Measurements from ENCODE around the gene BIN1. TPM values are rescaled to one million over a fixed set of nuclear protein-coding genes. Genes with fewer than 3 reads are reported as not detected.

Gene BIN1
- total RNA-seq, 1 experiment from 2014 or later = 198 TPM

GRCh38 chr2:127115471-127116199 lies 8.7 kb upstream of the BIN1 start:
- Histone ChIP-seq H3K4me3 (ENCODE audit: low read depth, low read length) (peak overlapping the region; percentile 29), H3K4me1 (peaks cover 54% of the 10 kb centered on the region), H3K27me3 (replicated peaks; ENCODE audit: control insufficient read depth, insufficient read depth, low read length) (no peaks in the 10 kb centered on the region), H3K36me3 (ENCODE audit: control insufficient read depth, insufficient read depth, low read length) (no peaks in the 10 kb centered on the region; the same call in none of the 2 replicates), H3K9me3 (no peaks in the 10 kb centered on the region)
- Mint-ChIP-seq H3K36me3 (ENCODE audit: insufficient read depth, unreplicated experiment) (peaks cover 4% of the 10 kb centered on the region), H3K9me3 (ENCODE audit: unreplicated experiment) (no peaks in the 10 kb centered on the region), H3K4me3 (ENCODE audit: unreplicated experiment) (peak overlapping the region; percentile 65), H3K27ac (ENCODE audit: unreplicated experiment) (peak overlapping the region; percentile 60), H3K4me1 (ENCODE audit: low read depth, unreplicated experiment) (peaks cover 33% of the 10 kb centered on the region), H3K27me3 (ENCODE audit: insufficient read depth, unreplicated experiment) (no peaks in the 10 kb centered on the region)
- TF ChIP-seq CTCF (IDR thresholded peaks at IDR 0.05; ENCODE audit: insufficient read depth in 1 of 2, low read depth in 1 of 2, low read length in 1 of 2, severe bottlenecking in 1 of 2, unreplicated experiment in 1 of 2) = no peak
- ChIA-PET POLR2A (interaction anchor here (0.6 to 1.7 kb wide), 7 partner anchors 9 to 178 kb away, joined by 3 to 24 read pairs (median 4); partner anchors contain the start of genes BIN1 and ERCC3), CTCF (interaction anchor here (0.8 to 1.6 kb wide), 10 partner anchors 9 to 119 kb away, joined by 3 to 12 read pairs (median 3); partner anchors contain the start of gene BIN1)
- intact Hi-C loops (cut with micrococcal nuclease; ENCODE audit: unreplicated experiment) = loop anchor here (1.0 to 5.0 kb wide), 3 partner anchors 15 to 412 kb away; partner anchors contain the start of gene IWS1
- BruUV-seq (replicated peaks) = no TSS peak
- DNase-seq = peak; percentile 89 to 95

- Histone ChIP-seq H3K27me3 (replicated peaks; ENCODE audit: control insufficient read depth, insufficient read depth, low read length) (no peaks in the 10 kb centered on the region), H3K4me1 (peaks cover 39% of the 10 kb centered on the region), H3K36me3 (ENCODE audit: control insufficient read depth, insufficient read depth, low read length) (no peaks in the 10 kb centered on the region), H3K4me3 (ENCODE audit: low read depth, low read length) (no peak overlapping the region), H3K9me3 (no peaks in the 10 kb centered on the region)
- no peaks in the 10 kb centered on the region for H3K27me3 Mint-ChIP-seq (ENCODE audit: insufficient read depth, unreplicated experiment)
- ChIA-PET POLR2A (no interaction called here), CTCF (no interaction called here)
- intact Hi-C loops (cut with micrococcal nuclease; ENCODE audit: unreplicated experiment) = no loop called here
- DNase-seq = no peak
- BruUV-seq (replicated peaks) = no TSS peak
- no peak overlapping the region for H3K4me3 Mint-ChIP-seq (ENCODE audit: unreplicated experiment)
- TF ChIP-seq CTCF (IDR thresholded peaks at IDR 0.05; ENCODE audit: insufficient read depth in 1 of 2, low read depth in 1 of 2, low read length in 1 of 2, severe bottlenecking in 1 of 2, unreplicated experiment in 1 of 2) = no peak
- H3K36me3 Mint-ChIP-seq (ENCODE audit: insufficient read depth, unreplicated experiment) = no peaks in the 10 kb centered on the region
- no peak overlapping the region for H3K27ac Mint-ChIP-seq (ENCODE audit: unreplicated experiment)
- H3K4me1 Mint-ChIP-seq (ENCODE audit: low read depth, unreplicated experiment) = peaks cover 17% of the 10 kb centered on the region
- no peaks in the 10 kb centered on the region for H3K9me3 Mint-ChIP-seq (ENCODE audit: unreplicated experiment)
Measured at GRCh38 chr2:127110985-127111384, 4.0 kb upstream of the BIN1 start.

GRCh38 chr2:127108090-127108523 lies 1.2 kb upstream of the BIN1 start:
- peaks cover 29% of the 10 kb centered on the region for H3K4me1 Mint-ChIP-seq (ENCODE audit: low read depth, unreplicated experiment)
- intact Hi-C loops (cut with micrococcal nuclease; ENCODE audit: unreplicated experiment) = no loop called here
- H3K36me3 Mint-ChIP-seq (ENCODE audit: insufficient read depth, unreplicated experiment) = no peaks in the 10 kb centered on the region
- H3K27ac Mint-ChIP-seq (ENCODE audit: unreplicated experiment) = peak overlapping the region; percentile 84
- peak in 1 of 2 experiments; percentile 32 for DNase-seq
- no peaks in the 10 kb centered on the region for H3K27me3 ChIP-seq (replicated peaks; ENCODE audit: control insufficient read depth, insufficient read depth, low read length)
- H3K27me3 Mint-ChIP-seq (ENCODE audit: insufficient read depth, unreplicated experiment) = no peaks in the 10 kb centered on the region
- no peaks in the 10 kb centered on the region for H3K9me3 ChIP-seq
- H3K36me3 ChIP-seq (ENCODE audit: control insufficient read depth, insufficient read depth, low read length) = peaks cover 2% of the 10 kb centered on the region; the same call in 1 of the 2 replicates
- peak overlapping the region; percentile 98 for H3K4me3 ChIP-seq (ENCODE audit: low read depth, low read length)
- ChIA-PET POLR2A (no interaction called here), CTCF (no interaction called here)
- no TSS peak for BruUV-seq (replicated peaks)
- no peak for TF ChIP-seq CTCF (IDR thresholded peaks at IDR 0.05; ENCODE audit: insufficient read depth in 1 of 2, low read depth in 1 of 2, low read length in 1 of 2, severe bottlenecking in 1 of 2, unreplicated experiment in 1 of 2)
- peak overlapping the region; percentile 85 for H3K4me3 Mint-ChIP-seq (ENCODE audit: unreplicated experiment)
- H3K4me1 ChIP-seq = peaks cover 41% of the 10 kb centered on the region
- no peaks in the 10 kb centered on the region for H3K9me3 Mint-ChIP-seq (ENCODE audit: unreplicated experiment)

Measured in Caco-2 (cell line).